Measurements from ENCODE around the gene ZNF486.
"Not testable (repeated sequence)": the region's sequence is repeated elsewhere in the genome, so short reads cannot be mapped to it uniquely, and the experiment has no call there.

Gene ZNF486

GRCh38 chr19:20237773-20238623 lies 71.0 kb downstream of the ZNF486 start:
- in situ Hi-C loops (cut with HindIII; ENCODE audit: low sequenced_read_pairs), result no loop called here
- DNase-seq (ENCODE audit: low read depth, low spot score), result peak; percentile 87
- peak; percentile 14 for TF ChIP-seq CTCF (IDR thresholded peaks at IDR 0.05; ENCODE audit: low read depth, low read length)
- H3K4me3 ChIP-seq (ENCODE audit: low read depth, low read length), result peak overlapping the region; percentile 72

- no peak for TF ChIP-seq CTCF (IDR thresholded peaks at IDR 0.05; ENCODE audit: low read depth, low read length)
- H3K4me3 ChIP-seq (ENCODE audit: low read depth, low read length), result no peak overlapping the region
- DNase-seq (ENCODE audit: low read depth, low spot score), result no peak
- in situ Hi-C loops (cut with HindIII; ENCODE audit: low sequenced_read_pairs), result no loop called here
These were observed 76.6 kb downstream of the ZNF486 start for GRCh38 chr19:20243629-20244028.

GRCh38 chr19:20244356-20244755 lies 77.3 kb downstream of the ZNF486 start:
- H3K4me3 ChIP-seq (ENCODE audit: low read depth, low read length), result no peak overlapping the region
- in situ Hi-C loops (cut with HindIII; ENCODE audit: low sequenced_read_pairs), result no loop called here
- DNase-seq (ENCODE audit: low read depth, low spot score), result no peak
- no peak for TF ChIP-seq CTCF (IDR thresholded peaks at IDR 0.05; ENCODE audit: low read depth, low read length)

GRCh38 chr19:20245309-20245708 lies 78.3 kb downstream of the ZNF486 start:
- in situ Hi-C loops (cut with HindIII; ENCODE audit: low sequenced_read_pairs), result no loop called here
- no peak for DNase-seq (ENCODE audit: low read depth, low spot score)
- no peak for TF ChIP-seq CTCF (IDR thresholded peaks at IDR 0.05; ENCODE audit: low read depth, low read length)
- H3K4me3 ChIP-seq (ENCODE audit: low read depth, low read length), result no peak overlapping the region

- in situ Hi-C loops (cut with HindIII; ENCODE audit: low sequenced_read_pairs), result no loop called here
- peak; percentile 9 for TF ChIP-seq CTCF (IDR thresholded peaks at IDR 0.05; ENCODE audit: low read depth, low read length)
- H3K4me3 ChIP-seq (ENCODE audit: low read depth, low read length), result no peak overlapping the region
- DNase-seq (ENCODE audit: low read depth, low spot score), result no peak
These were observed 80.1 kb downstream of the ZNF486 start for GRCh38 chr19:20247016-20247683.

GRCh38 chr19:20248258-20248657 lies 81.2 kb downstream of the ZNF486 start:
- H3K4me3 ChIP-seq (ENCODE audit: low read depth, low read length); in situ Hi-C loops (cut with HindIII; ENCODE audit: low sequenced_read_pairs); DNase-seq (ENCODE audit: low read depth, low spot score): not testable (repeated sequence)
